Nasal cavity respiratory epithelium epithelial cell of viscerocranial mucosa (primary cell): ENCODE results near the gene NOTCH1. TPM values are rescaled to one million over a fixed set of nuclear protein-coding genes. Genes with fewer than 3 reads are reported as not detected.

ENCODE experiments used
- total RNA-seq: library from RNA; depleted of rRNA; stranded (reverse); fragments of >200 nt; gene quantifications from 2 replicates; pipeline ENCODE4 v1.2.3, GENCODE V29; 2014

NOTCH1 gene
- 160 and 571 TPM in 2 replicates for total RNA-seq

GRCh38 chr9:136545965-136546696 is at the start of gene NOTCH1:
NOTCH1 (minus strand) TSS chr9:136546048; CDS start chr9:136545786, 262 bp downstream.

GRCh38 chr9:136482793-136483588 is 62.9 kb downstream of the NOTCH1 start, which contains the start of gene SEC16A:
SEC16A (minus strand) TSS chr9:136483040; CDS start chr9:136477615, 5,425 bp downstream.

Other genes with a start within 250 kb of the NOTCH1 start
- gene CCDC187, start 242.0 kb downstream of the NOTCH1 start, total RNA-seq = under 0.01 and 0.14 TPM in 2 replicates
- gene GPSM1, start 218.5 kb downstream of the NOTCH1 start, total RNA-seq = 9.9 and 13.8 TPM in 2 replicates
- 8.2 and 14.0 TPM in 2 replicates for gene DNLZ, start 182.3 kb downstream of the NOTCH1 start, total RNA-seq
- 0.34 and 1.2 TPM in 2 replicates for gene CARD9, start 172.4 kb downstream of the NOTCH1 start, total RNA-seq
- gene SNAPC4, start 145.9 kb downstream of the NOTCH1 start, total RNA-seq = 5.5 and 11.7 TPM in 2 replicates
- 61.6 and 77.6 TPM in 2 replicates for gene ENTR1, start 135.4 kb downstream of the NOTCH1 start, total RNA-seq
- gene PMPCA, start 135.4 kb downstream of the NOTCH1 start, total RNA-seq = 40.7 and 44.9 TPM in 2 replicates
- gene INPP5E, start 106.2 kb downstream of the NOTCH1 start, total RNA-seq = 3.1 and 9.0 TPM in 2 replicates
- gene SEC16A, start 63.0 kb downstream of the NOTCH1 start, total RNA-seq = 25.6 and 66.3 TPM in 2 replicates
- 16.2 and 18.5 TPM in 2 replicates for gene EGFL7, start 116.9 kb upstream of the NOTCH1 start, total RNA-seq
- gene AGPAT2, start 141.4 kb upstream of the NOTCH1 start, total RNA-seq = 41.1 and 42.0 TPM in 2 replicates
- gene DIPK1B, start 166.5 kb upstream of the NOTCH1 start, total RNA-seq = under 0.01 and 1.00 TPM in 2 replicates
- not detected in 2 replicates for gene LCN10, start 196.9 kb upstream of the NOTCH1 start, total RNA-seq
- not detected in 2 replicates for gene LCN6, start 202.5 kb upstream of the NOTCH1 start, total RNA-seq
- gene LCN8, start 212.2 kb upstream of the NOTCH1 start, total RNA-seq = not detected in 2 replicates
- not detected in 2 replicates for gene LCN15, start 218.5 kb upstream of the NOTCH1 start, total RNA-seq
- gene TMEM141, start 245.3 kb upstream of the NOTCH1 start, total RNA-seq = 63.2 and 150 TPM in 2 replicates